Measurements from ENCODE around the gene TSPAN5.

The TSPAN5 gene

GRCh38 chr4:98606894-98607293 is 51.5 kb downstream of the TSPAN5 start:
- Mint-ChIP-seq H3K36me3 (peaks cover 12% of the 10 kb centered on the region), H3K9me3 (peaks cover 2% of the 10 kb centered on the region), H3K27me3 (no peaks in the 10 kb centered on the region), H3K27ac (no peak overlapping the region), H3K4me1 (peaks cover 64% of the 10 kb centered on the region), H3K4me3 (no peak overlapping the region)

GRCh38 chr4:98605216-98605615 is 53.2 kb downstream of the TSPAN5 start:
- Mint-ChIP-seq H3K36me3 (peaks cover 24% of the 10 kb centered on the region), H3K4me3 (no peak overlapping the region), H3K9me3 (peaks cover 12% of the 10 kb centered on the region), H3K27ac (no peak overlapping the region), H3K27me3 (no peaks in the 10 kb centered on the region), H3K4me1 (peaks cover 68% of the 10 kb centered on the region)

DNA sequence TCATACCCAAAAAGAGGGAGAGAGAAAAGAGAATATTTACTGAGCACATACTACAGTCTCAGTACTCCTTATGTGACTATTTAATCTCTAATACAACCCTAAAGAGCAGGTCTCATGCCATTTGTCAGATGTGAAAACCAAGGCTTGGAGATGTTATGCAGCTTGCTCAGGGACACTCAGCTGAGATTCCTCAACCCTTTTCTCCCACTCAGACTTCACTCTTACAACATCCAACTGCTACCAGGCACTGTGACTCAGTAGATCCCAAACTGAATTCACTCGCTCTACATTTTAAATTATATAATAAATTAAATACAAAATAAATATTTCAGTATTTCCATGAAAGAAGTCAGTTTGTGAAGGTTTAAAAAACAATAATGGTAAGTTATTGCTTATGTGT is 53.7 kb downstream of the TSPAN5 start:
- peaks cover 68% of the 10 kb centered on the region for H3K4me1 Mint-ChIP-seq
- H3K27me3 Mint-ChIP-seq, result no peaks in the 10 kb centered on the region
- H3K27ac Mint-ChIP-seq, result peak overlapping the region; percentile 84
- no peak overlapping the region for H3K4me3 Mint-ChIP-seq
- peaks cover 12% of the 10 kb centered on the region for H3K9me3 Mint-ChIP-seq
- H3K36me3 Mint-ChIP-seq, result peaks cover 25% of the 10 kb centered on the region

GRCh38 chr4:98603683-98604521 is 54.5 kb downstream of the TSPAN5 start:
- no peaks in the 10 kb centered on the region for H3K27me3 Mint-ChIP-seq
- peaks cover 29% of the 10 kb centered on the region for H3K36me3 Mint-ChIP-seq
- peak overlapping the region; percentile 84 for H3K27ac Mint-ChIP-seq
- H3K4me1 Mint-ChIP-seq, result peaks cover 65% of the 10 kb centered on the region
- H3K9me3 Mint-ChIP-seq, result peaks cover 12% of the 10 kb centered on the region
- peak overlapping the region; percentile 57 for H3K4me3 Mint-ChIP-seq

GRCh38 chr4:98602270-98602669 is 56.1 kb downstream of the TSPAN5 start:
- no peaks in the 10 kb centered on the region for H3K27me3 Mint-ChIP-seq
- peaks cover 58% of the 10 kb centered on the region for H3K4me1 Mint-ChIP-seq
- peaks cover 12% of the 10 kb centered on the region for H3K9me3 Mint-ChIP-seq
- H3K27ac Mint-ChIP-seq, result peak overlapping the region; percentile 96
- H3K4me3 Mint-ChIP-seq, result peak overlapping the region; percentile 61
- H3K36me3 Mint-ChIP-seq, result peaks cover 29% of the 10 kb centered on the region

DNA sequence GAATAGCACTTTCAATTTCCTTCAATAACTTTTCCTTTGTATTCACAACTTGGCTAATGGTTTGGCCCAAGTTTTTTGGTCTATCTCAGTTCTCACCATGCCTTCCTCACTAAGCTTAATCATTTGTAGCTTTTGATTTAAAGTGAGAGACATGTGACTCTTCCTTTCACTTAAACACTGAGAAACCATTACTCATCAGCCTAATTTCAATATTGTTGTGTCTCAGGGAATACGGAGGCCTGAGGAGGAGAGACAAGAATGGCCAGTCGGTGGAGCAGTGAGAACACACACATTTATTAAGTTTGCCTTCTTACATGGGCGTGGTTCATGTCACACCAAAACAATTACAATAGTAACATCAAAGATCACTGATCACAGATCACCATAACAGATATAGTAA is 56.7 kb downstream of the TSPAN5 start:
- H3K9me3 Mint-ChIP-seq, result peaks cover 12% of the 10 kb centered on the region
- H3K27ac Mint-ChIP-seq, result peak overlapping the region; percentile 96
- peaks cover 53% of the 10 kb centered on the region for H3K4me1 Mint-ChIP-seq
- H3K27me3 Mint-ChIP-seq, result no peaks in the 10 kb centered on the region
- peaks cover 28% of the 10 kb centered on the region for H3K36me3 Mint-ChIP-seq
- H3K4me3 Mint-ChIP-seq, result peak overlapping the region; percentile 61

- H3K27ac Mint-ChIP-seq, result no peak overlapping the region
- H3K27me3 Mint-ChIP-seq, result no peaks in the 10 kb centered on the region
- H3K4me1 Mint-ChIP-seq, result peaks cover 42% of the 10 kb centered on the region
- peaks cover 21% of the 10 kb centered on the region for H3K36me3 Mint-ChIP-seq
- no peak overlapping the region for H3K4me3 Mint-ChIP-seq
- peaks cover 12% of the 10 kb centered on the region for H3K9me3 Mint-ChIP-seq
These were observed 58.7 kb downstream of the TSPAN5 start for GRCh38 chr4:98599617-98600205.

DNA sequence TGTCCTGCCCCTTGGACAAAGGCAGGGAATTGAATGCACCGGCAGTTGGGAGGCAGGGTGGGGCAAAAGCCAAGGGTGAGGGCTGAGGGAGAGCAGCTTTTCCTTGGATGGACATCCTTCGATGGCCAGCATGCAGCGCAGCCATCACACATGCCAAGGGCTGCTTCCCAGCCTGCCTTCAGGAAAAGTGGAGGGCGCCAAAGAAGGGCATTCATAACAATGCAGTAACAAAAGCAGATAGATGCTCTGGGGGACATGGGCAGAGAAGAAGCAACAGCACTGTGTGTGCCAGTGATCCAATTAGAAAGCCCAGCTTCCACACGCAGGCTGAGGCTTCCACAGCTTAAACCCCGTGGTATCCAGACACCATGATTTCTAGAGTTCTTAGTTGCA is 71.5 kb downstream of the TSPAN5 start:
- Mint-ChIP-seq H3K4me3 (no peak overlapping the region), H3K9me3 (no peaks in the 10 kb centered on the region), H3K36me3 (peaks cover 4% of the 10 kb centered on the region), H3K27me3 (no peaks in the 10 kb centered on the region), H3K27ac (no peak overlapping the region), H3K4me1 (peaks cover 22% of the 10 kb centered on the region)

- Mint-ChIP-seq H3K36me3 (peaks cover 4% of the 10 kb centered on the region), H3K27ac (no peak overlapping the region), H3K4me1 (peaks cover 27% of the 10 kb centered on the region), H3K9me3 (no peaks in the 10 kb centered on the region), H3K4me3 (no peak overlapping the region), H3K27me3 (no peaks in the 10 kb centered on the region)
These were observed 72.0 kb downstream of the TSPAN5 start for GRCh38 chr4:98586291-98586961.

DNA sequence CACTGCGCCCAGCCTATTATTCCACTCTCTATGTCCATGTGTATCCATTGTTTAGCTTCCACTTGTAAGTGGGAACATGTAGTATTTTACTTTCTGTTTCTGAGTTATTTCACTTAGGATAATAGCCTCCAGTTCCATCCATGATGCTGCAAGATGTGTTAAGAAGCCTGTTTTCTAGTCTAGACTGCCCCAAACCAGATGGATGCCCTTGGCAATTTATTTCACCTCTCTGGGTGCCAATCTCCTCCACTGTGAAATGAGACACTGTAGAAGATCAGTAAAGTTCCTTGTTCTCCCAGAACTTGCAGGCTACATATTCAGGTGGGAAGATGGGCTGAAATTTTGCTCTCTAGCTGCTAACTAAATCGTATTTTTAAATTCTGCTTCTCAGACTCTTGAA is 72.8 kb downstream of the TSPAN5 start:
- no peaks in the 10 kb centered on the region for H3K27me3 Mint-ChIP-seq
- no peak overlapping the region for H3K4me3 Mint-ChIP-seq
- no peaks in the 10 kb centered on the region for H3K9me3 Mint-ChIP-seq
- H3K4me1 Mint-ChIP-seq, result peaks cover 35% of the 10 kb centered on the region
- H3K36me3 Mint-ChIP-seq, result peaks cover 4% of the 10 kb centered on the region
- H3K27ac Mint-ChIP-seq, result no peak overlapping the region

GRCh38 chr4:98584265-98584664 is 74.1 kb downstream of the TSPAN5 start:
- Mint-ChIP-seq H3K27ac (no peak overlapping the region), H3K9me3 (no peaks in the 10 kb centered on the region), H3K36me3 (peaks cover 4% of the 10 kb centered on the region), H3K4me1 (peaks cover 41% of the 10 kb centered on the region), H3K4me3 (no peak overlapping the region), H3K27me3 (no peaks in the 10 kb centered on the region)

- H3K36me3 Mint-ChIP-seq, result peaks cover 4% of the 10 kb centered on the region
- no peaks in the 10 kb centered on the region for H3K9me3 Mint-ChIP-seq
- no peaks in the 10 kb centered on the region for H3K27me3 Mint-ChIP-seq
- H3K27ac Mint-ChIP-seq, result no peak overlapping the region
- H3K4me3 Mint-ChIP-seq, result no peak overlapping the region
- peaks cover 50% of the 10 kb centered on the region for H3K4me1 Mint-ChIP-seq
These were observed 75.1 kb downstream of the TSPAN5 start for GRCh38 chr4:98583265-98583664.

- Mint-ChIP-seq H3K4me3 (no peak overlapping the region), H3K27ac (no peak overlapping the region), H3K36me3 (peaks cover 7% of the 10 kb centered on the region), H3K4me1 (peaks cover 58% of the 10 kb centered on the region), H3K27me3 (no peaks in the 10 kb centered on the region), H3K9me3 (no peaks in the 10 kb centered on the region)
These were observed 77.3 kb downstream of the TSPAN5 start for GRCh38 chr4:98581126-98581525.

DNA sequence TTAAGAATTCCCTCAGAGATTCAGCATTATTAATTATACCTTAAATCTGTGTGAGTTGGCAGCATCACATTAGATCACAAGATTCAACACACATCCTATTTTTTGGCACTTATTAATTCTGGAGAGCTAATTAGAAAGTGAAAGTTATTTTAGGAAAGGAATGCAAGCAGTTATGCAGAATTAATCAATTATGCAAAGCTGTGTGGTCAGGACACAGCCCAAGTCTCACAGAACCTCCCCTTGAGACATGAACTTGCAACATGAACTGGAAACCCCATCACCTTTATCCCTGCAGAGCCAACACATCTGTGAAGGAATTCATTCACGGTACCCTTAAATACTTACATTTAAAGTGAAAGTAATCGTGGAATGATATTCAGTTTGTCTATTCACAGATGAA is 80.5 kb downstream of the TSPAN5 start:
- Mint-ChIP-seq H3K4me3 (no peak overlapping the region), H3K27me3 (no peaks in the 10 kb centered on the region), H3K36me3 (peaks cover 14% of the 10 kb centered on the region), H3K4me1 (peaks cover 51% of the 10 kb centered on the region), H3K9me3 (no peaks in the 10 kb centered on the region), H3K27ac (no peak overlapping the region)

- H3K4me1 Mint-ChIP-seq, result peaks cover 46% of the 10 kb centered on the region
- peaks cover 11% of the 10 kb centered on the region for H3K36me3 Mint-ChIP-seq
- no peaks in the 10 kb centered on the region for H3K27me3 Mint-ChIP-seq
- no peak overlapping the region for H3K27ac Mint-ChIP-seq
- H3K4me3 Mint-ChIP-seq, result no peak overlapping the region
- H3K9me3 Mint-ChIP-seq, result no peaks in the 10 kb centered on the region
These were observed 83.6 kb downstream of the TSPAN5 start for GRCh38 chr4:98574816-98575215.

GRCh38 chr4:98573791-98574190 is 84.6 kb downstream of the TSPAN5 start:
- Mint-ChIP-seq H3K9me3 (no peaks in the 10 kb centered on the region), H3K4me3 (no peak overlapping the region), H3K36me3 (peaks cover 11% of the 10 kb centered on the region), H3K27ac (no peak overlapping the region), H3K4me1 (peaks cover 40% of the 10 kb centered on the region), H3K27me3 (no peaks in the 10 kb centered on the region)

Measured in activated naive CD4-positive, alpha-beta T cell treated with anti-CD3 and anti-CD28 coated beads, Interleukin-2, amount 50 U/mL, for 24 hours (primary cell).